ENCODE data around the gene GET3. TPM values are rescaled to one million over a fixed set of nuclear protein-coding genes. Genes with fewer than 3 reads are reported as not detected.
"Not testable (repeated sequence)": the region's sequence is repeated elsewhere in the genome, so short reads cannot be mapped to it uniquely, and the experiment has no call there.

GET3 gene
- total RNA-seq (2014; rRNA removed; shearing (Covaris generic)), result 90.4 and 105 TPM in 2 replicates

DNA sequence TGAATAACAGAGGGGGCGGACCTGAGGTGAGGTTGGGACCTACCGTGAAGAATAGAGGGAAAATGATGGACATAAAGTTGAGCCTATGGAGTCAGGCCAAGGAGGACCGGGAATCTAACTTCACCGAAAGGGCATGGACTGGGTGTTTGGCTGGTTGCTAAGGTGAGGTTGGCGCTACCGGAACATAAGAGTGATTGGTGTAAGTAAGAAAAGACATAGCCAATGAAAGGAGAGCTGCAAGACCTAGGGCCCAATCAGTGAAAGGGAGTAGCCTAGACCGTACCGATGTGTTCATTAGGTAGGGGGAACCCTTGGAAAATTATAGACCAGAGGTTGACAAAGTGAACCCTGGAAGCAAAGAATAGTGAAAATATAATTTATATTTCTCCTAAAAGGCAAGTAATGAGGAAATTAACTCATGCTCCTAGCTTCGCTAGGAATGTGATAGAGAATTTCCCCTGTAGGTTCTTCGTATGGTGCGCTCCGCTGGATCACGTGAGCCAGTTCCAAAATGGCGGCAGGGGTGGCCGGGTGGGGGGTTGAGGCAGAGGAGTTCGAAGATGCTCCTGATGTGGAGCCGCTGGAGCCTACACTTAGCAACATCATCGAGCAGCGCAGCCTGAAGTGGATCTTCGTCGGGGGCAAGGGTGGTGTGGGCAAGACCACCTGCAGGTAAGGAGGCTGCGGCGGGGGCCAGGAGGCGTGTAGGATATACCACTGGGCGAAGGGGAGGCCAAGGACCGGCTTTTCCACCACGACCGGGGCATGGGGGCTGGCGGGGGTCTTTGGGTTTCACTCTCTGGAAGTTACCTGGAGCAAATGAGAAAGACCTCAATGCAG is at the start of gene GET3:
TSS of gene GET3 (plus strand) at position 503 of the 840 bp plus-strand sequence. CDS start at position 512, 9 bp downstream.
- DNase-seq (ENCODE audit: low spot score), result peak; percentile 94

DNA sequence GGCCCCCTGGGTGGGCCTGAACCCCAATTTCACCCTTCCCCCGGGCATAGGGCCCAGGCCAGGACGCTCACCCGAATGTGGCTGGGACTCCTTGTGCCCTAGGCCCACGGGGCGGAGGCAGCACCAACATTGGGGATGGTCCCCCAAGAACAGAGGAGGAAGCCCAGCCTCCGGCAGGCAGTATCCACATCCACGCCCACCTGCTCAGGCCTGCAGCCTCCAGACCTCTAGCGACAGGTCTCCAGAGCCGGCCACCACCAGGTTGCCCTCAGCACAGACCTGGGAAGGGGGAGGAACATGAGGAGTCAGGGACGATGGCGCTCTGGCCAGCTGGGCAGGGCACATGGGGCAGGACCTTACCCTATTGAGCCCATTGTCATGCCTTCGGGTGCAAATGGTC is 48.3 kb upstream of the GET3 start:
- DNase-seq (ENCODE audit: low spot score), result no peak

DNA sequence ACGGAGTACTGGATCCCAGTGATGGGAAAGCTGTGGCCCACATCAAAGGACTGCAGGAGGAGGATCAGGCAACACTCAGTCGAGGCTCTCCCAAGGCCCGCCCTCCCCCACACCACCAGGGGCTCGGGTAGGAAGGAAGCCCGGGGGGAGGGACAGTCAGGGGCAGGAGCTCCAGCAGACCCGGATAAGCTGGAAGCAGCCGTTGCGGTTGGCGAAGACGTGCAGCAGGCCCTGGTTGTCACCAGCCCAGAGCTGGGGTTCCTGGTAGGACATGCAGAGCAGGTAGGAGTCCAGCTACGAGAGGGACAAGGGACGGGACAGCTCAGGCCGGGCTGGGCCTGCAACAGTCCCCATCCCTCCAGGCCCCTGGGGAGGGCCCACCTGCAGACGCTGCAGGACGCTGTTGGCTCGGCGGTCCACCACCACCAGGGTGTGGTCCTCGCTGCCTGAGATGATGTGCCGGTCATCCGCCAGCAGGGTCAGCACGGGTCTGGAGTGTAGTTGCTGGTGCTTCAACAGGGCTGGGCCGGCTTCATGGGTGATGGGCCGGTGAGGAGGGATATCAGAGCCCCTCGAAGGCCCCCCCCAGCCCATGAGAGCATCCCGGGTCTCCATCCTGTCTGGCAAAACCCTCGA is 47.6 kb upstream of the GET3 start:
- no peak for DNase-seq (ENCODE audit: low spot score)

DNA sequence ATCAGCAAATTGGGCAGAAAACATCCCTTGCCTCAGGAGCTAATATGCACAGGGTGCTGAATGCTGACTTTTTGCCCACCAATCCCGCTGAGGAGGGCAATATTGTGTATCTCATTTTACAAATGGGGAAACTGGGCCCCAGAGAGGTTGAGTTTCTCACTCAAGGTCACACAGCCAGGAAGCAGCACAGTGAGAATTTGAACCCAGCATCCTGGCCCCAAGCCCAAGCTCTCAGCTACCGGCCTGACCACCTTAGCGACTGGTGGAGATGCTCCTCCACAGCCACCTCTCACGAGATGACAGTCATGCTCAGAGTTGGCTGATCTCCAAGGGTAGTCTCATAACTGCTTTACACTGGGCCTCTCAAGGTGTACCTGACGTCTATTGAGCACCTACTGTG is 44.3 kb upstream of the GET3 start:
- DNase-seq (ENCODE audit: low spot score), result no peak

DNA sequence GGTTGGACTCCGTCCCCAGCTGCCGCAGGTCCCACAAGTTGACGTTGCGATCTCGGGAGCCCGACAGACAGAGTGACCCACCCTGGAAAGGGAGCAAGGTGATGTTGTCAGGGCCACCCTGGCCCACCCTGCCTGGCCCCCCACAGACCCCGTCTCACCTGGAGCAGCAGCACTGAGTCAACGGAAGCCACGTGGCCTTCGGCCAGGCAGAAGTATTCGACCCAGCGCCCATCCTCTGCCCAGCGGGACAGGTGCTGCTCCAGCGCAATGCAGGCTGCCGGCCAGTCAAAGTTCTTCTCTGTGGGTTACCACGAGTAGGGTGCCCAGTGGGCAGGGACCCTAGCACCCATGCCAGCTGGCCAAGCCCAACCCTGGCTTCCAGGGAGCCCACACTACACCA is 42.7 kb upstream of the GET3 start:
- DNase-seq (ENCODE audit: low spot score), result no peak

DNA sequence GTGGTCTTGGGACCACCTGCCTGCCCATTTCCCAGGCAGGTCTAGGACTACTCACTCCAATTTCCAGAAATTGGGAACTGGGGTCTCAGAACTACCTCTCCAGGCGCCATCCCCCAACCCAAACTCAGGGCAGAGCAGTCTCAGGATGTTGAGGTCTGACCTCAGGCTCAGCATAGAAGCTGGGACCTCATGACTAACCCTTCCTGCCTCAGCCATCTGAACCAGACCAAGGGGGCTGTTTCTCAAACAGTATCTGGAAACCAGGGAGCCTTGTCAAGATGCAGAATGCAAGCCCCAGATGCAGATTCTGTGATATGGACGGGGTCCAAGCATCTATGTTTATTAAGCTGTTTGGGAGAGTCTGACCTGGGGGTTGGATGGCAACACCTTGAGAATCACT is 42.2 kb upstream of the GET3 start:
- DNase-seq (ENCODE audit: low spot score), result no peak

DNA sequence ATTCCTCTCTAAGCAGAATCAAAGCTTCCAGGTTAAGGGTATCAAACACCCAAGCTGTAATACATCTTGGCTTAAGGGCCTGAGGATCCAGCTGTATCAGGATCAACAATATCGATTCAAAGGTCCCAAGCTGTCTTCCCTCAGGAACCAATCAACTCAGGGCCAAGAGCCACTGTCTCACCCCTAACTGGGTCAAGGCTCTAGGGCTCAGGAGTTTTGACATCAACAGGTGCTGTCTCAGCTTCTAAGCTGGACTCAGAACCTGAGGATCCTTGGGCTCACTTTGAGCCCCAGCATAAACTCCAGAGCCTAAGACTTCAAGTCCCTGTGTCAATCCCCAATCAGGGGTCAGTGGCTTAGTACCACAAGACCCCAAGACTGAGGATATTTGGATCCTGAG is 41.8 kb upstream of the GET3 start:
- DNase-seq (ENCODE audit: low spot score), result no peak

DNA sequence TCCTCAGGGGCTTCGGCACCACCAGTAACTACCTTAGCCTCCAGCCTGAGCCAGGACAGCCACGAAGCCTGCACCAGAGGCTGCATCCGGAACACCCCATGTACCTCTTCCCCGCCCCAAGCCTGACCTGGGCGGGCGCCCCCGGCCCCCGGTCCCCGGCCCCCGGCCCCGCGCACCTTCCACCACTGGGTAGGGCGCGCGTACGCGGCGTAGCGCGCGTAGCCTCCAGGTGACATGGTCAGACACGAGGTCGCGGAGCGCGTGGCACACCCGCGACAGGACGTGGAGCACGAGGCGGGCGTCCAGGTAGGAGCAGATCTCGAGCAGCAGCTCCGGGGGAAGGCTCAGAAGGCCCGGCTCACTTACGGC is 41.3 kb upstream of the GET3 start:
- DNase-seq (ENCODE audit: low spot score), result no peak

DNA sequence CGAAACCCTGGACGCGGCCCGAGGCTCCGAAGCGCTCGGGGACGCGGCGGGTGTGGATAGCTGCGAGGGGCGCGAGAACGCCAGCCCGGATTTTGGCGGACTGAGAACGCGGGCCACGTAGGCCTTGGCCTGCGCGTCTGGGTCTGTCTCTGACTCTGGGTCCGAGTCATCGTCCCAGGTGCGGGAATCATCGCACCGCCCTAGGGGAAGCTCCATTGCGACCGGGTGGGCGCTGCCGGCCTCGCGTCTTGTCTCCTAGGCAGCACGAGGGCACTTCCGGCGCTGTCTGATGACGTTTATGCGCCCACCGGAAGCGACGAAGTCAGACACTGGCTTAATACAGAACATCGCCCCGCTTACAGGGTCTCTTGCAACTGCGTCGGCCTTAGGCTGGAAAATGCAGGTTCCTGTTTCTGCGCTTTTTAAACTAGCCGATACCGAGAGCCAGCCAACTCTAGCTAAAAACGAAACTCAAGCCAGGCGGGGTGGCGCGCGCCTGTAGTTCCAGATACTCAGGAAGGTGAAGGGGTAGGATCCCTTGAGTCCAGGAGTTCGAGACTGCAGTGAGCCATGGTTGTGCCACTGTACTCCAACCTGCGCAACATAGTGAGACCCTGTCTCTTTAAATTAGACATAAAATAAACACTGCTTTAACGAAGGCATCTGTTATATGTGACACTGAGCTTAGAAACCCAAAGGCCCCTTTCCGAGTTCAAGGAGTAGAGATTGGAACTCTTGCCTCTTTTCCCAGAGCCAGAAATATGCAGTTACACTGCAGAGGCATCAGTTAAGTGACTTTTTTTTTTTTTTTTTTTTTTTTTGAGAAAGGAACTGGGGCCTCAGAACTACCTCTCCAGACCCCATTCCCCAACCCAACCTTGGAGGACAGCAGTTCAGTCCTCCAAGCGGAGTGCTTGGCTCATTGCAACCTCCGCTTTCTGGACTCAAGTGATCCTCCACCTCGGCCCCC is 40.6 kb upstream of the GET3 start, which contains the start of gene FBXW9:
TSS of gene FBXW9 (minus strand) at position 266 of the 970 bp plus-strand sequence. CDS start at position 216, 50 bp downstream.
- peak; percentile 90 for DNase-seq (ENCODE audit: low spot score)

DNA sequence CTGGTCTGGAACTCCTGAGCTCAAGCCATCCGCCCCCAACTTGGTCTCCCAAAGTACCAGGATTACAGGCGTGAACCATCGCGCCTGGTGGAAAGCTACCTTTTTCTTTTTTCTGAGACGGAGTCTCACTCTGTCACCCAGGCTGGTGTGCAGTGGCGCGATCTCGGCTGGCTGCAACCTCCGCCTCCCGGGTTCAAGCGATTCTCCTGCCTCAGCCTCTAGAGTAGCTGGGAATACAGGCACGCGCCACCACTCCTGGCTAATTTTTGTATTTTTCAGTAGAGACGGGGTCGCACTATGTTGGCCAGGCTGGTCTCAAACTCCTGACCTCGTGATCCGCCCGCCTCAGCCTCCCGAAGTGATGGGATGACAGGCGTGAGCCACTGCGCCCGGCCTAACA is 39.9 kb upstream of the GET3 start:
- not testable (repeated sequence) for DNase-seq (ENCODE audit: low spot score)

DNA sequence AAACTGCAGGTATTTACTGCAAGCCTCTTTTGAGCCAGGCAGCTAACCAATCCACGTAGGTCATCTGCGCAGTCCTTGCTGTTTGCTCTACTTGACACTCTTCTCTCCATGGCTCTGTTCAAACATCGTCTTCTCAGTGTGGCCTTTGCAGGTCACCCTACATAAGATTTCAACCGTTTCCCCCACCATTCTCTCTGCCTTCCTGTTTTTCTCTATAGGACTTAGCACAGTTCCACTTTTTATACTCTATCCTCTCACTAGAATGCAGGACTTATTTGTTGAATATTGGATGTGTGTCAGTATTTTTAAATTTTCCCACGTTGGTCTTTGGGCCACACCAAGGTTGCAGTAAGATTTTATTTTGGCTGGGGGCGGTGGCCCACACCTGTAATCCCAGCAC is 39.2 kb upstream of the GET3 start:
- DNase-seq (ENCODE audit: low spot score), result no peak

DNA sequence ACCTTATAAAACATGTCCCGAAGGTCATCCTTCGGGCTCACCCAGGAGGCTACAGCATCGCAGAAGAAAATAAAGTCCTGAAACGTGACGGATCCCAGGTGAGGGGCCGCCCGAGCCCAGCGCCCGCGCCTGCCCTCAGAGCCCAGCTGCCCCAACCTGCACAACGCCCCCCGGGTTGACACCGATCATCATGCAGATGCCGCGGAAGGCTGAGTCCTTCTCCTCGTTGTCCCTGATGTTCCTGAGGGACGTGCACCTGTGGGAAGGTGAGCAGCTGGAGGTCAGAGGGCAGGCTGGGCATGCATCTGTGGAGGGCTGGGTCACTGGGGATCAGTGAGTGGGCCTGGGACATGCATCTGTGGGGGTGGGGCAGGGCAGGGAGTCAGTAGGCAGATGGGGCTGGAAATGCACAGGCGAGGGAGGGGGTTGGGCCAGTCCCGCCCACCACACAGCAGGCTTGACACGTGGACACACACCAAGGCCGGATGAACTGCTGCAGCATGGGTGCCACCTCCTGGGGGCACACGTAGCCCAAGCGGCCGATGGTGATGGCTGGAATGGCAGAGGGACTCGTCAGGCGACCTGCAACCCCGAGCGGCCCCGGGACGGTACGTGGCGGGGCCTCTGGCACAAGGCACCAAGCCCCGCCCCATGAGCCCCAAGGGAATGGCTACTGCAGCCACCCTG is 35.6 kb upstream of the GET3 start:
- no peak for DNase-seq (ENCODE audit: low spot score)

DNA sequence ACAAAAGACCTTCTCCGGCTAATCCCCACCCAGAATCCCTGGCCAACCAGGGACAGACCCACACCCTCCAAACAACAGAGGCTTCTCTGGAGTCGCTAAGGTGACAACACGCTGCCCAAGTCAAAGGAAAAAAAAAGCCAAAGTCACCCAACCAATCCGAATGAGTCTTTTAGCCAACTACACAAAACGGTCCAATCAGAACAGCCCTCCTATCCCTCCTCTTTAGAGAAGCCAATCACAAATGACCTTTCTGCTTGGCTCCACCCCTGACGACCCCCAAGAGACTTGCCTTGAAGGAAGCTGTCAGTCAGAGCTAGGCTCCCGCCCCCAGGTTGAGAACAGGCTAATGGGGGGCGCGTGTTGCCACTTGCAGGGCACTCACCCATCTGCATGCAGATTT is 34.3 kb upstream of the GET3 start:
- no peak for DNase-seq (ENCODE audit: low spot score)

DNA sequence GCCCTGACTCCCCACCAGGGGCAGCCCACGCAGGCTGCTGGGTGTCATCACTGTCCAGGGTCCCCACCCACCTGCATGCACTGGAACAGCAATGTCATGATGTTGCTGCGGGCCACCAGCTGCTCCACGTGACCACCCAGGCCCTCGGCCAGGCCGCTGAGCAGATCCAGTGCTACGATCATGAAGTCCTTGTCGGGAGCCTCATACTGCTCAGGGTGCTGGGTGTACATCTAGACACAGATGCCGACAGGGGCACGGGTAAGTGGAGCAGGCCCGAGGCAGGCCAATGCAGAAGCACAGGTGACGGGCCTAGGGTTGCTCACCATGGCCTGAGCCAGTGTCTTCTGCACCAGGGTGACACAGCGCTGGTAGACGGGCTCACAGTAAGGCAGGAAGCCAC is 32.1 kb upstream of the GET3 start:
- DNase-seq (ENCODE audit: low spot score), result no peak

DNA sequence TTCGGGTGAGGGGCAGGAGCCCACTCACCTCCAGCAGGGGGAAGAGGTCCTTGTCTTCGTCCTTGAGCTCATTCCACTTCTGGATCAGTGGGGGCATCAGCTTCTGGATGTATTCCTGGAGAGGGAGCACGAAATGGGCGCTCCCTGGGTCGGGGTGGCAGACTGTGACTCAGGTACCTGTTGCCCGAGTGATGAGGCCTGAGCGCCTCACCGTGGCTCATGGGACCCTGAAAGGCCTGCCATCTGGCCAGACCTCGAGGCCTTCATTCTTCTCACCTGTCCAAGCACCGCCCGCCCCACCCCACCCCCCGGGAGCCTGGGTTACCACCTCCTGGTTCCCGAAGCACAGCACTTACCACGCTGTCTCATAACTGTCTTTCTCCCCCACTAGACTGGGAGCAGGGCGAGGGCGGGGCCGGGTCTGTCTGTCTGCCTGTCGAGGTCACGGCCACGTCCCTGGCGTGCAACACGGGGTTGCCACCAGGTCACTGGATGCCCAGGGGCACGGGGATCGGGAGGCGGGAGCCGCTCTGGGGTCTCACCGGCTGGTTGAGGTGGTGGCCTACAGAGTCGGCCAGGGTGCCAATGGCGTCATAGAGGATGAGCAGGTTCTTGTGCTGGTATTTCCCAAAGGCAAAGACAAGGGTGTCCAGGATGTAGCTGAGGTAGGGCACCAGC is 31.5 kb upstream of the GET3 start:
- no peak for DNase-seq (ENCODE audit: low spot score)

DNA sequence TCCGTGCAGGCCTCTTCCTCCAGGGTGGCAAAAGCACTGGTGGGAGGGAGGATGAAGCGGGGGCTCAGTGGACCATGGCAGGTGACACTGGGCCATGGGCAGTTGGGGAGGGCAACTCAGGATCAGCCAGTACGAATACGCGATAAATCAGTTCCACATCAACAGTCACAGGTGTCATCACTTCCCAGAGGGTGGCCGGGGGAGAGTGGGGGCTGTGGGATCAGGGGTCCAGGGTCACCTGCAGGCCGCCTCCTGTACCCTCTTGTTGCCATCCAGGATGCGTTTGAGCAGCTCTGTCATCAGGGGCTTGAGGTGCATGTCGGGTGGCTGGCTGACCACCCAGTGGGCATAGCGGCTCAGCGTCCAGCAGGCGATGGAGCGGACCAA is 31.0 kb upstream of the GET3 start:
- no peak for DNase-seq (ENCODE audit: low spot score)

DNA sequence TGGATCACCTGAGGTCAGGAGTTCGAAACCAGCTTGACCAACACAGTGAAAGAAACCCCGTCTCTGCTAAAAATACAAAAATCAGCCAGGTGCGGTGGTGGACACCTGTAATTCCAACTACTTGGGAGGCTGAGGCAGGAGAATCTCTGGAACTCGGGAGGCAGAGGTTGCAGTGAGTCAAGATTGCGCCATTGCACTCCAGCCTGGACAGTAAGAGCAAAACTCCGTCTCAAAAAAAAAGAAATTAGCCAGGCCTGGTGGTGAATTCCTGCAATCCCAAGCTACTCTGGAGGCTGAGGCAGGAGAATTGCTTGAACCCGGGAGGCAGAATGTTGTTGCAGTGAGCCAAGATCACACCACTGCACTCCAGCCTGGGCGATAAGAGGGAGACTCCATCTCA is 28.7 kb upstream of the GET3 start:
- no peak for DNase-seq (ENCODE audit: low spot score)

DNA sequence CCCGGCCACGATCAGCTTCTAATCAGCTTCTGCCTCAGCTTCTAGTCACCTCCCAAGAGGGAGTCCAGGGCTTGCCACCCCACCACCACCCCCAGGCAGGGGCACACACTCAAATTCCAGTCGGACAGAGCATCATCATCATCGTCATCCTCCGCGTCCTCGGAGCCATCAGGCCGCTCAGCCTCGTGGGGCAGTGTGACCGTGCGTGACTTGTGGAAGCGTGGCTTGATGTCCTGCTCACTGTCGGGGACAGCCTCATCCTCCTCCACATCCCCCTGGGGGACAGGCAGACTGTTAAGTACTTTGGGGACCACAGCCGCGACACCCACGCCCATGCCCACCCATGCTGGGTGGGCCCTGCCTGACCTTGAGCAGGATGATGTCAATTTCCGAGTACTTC is 26.1 kb upstream of the GET3 start:
- DNase-seq (ENCODE audit: low spot score), result no peak

DNA sequence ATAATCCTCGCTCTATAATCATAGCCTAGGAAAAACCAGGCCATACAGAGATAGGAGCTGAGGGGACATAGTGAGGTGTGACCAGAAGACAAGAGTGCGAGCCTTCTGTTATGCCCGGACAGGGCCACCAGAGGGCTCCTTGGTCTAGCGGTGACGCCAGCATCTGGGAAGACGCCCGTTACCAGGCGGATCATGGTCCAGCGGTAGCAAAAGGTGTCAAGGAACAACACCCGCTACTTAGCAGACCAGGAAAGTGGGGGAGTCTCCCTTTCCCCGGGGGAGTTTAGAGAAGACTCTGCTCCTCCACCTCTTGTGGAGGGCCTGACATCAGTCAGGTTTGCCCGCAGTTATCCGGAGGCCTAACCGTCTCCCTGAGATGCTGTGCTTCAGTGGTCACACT is 25.2 kb upstream of the GET3 start:
- not testable (repeated sequence) for DNase-seq (ENCODE audit: low spot score)

DNA sequence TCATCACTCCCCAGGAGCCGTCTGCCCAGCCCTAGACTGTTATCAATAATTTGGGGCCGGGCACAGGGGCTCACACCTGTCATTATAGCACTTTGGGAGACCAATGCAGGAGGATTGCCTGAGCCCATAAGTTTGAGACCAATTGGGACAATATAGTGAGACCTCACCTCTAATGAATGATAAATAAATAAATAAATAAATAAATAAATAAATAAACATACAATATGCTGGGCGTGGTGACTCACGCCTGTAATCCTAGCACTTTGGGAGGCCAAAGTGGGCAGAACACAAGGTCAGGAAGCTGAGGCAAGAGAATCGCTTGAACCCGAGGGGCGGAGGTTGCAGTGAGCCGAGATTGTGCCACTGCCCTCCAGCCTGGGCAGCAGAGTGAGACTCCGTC is 24.0 kb upstream of the GET3 start:
- not testable (repeated sequence) for DNase-seq (ENCODE audit: low spot score)

DNA sequence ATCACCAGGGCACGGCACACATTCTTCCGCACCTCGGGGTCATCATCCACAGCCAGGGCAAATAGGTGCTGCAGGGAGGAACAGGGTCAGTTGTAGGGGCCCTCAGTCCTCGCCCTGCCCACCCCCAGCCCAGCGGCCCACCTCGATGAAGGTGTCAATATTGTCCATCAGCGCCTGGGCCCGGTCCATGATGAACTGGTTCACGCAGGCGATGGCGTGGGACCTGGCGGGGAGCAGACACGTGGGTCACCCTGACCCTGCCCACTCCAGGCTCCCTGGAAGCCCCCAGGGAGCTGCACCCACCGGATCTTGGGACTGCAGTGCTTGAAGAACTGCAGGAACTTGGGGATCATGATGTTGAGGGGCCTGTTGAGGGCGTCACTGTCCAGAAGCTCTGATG is 22.2 kb upstream of the GET3 start:
- no peak for DNase-seq (ENCODE audit: low spot score)
